GM13977 (cell line): ENCODE measurements around the gene GPR26.

Experiments
- DNase-seq: peaks from one replicate; pipeline ENCODE4 v3.0.0; 2012; ENCODE audit warnings: low spot score
- CTCF ChIP-seq: IDR thresholded peaks from 2 replicates; pipeline ENCODE4 v1.5.1; 2012; ENCODE audit warnings: mild to moderate bottlenecking, control low read depth; ENCODE audit not compliant: insufficient read depth; ENCODE audit errors: extremely low read depth, missing control alignments
- in situ Hi-C: fragments of 300-500 bp; cut with MboI; formaldehyde crosslinking; loops from one replicate; pipeline ENCODE4 v1.12.0; 2022; ENCODE audit warnings: low sequenced_read_pairs, low pct_unique_long_range_greater_than_20kb, mixed read lengths, inconsistent platforms; ENCODE audit not compliant: unreplicated experiment

GPR26 gene

GRCh38 chr10:123687758-123688157, 21.6 kb downstream of the GPR26 start:
- in situ Hi-C loops: no loop called here

GRCh38 chr10:123689880-123690279, 23.7 kb downstream of the GPR26 start:
- TF ChIP-seq CTCF: no peak
- in situ Hi-C loops: no loop called here

More at GRCh38 chr10:123687758-123688157, 21.6 kb downstream of the GPR26 start:
- TF ChIP-seq CTCF: no peak
- no peak for DNase-seq

GRCh38 chr10:123703195-123703790, 37.1 kb downstream of the GPR26 start:
- no peak for DNase-seq
- no peak for TF ChIP-seq CTCF
- in situ Hi-C loops: no loop called here

More at GRCh38 chr10:123689880-123690279, 23.7 kb downstream of the GPR26 start:
- no peak for DNase-seq

GRCh38 chr10:123704076-123704475, 37.9 kb downstream of the GPR26 start:
- in situ Hi-C loops: no loop called here
- no peak for DNase-seq
- no peak for TF ChIP-seq CTCF

GRCh38 chr10:123704812-123705211, 38.7 kb downstream of the GPR26 start:
- TF ChIP-seq CTCF: no peak
- in situ Hi-C loops: no loop called here
- no peak for DNase-seq

- in situ Hi-C loops: no loop called here
- no peak for DNase-seq
Observed at GRCh38 chr10:123706236-123706635, 40.1 kb downstream of the GPR26 start.

More at GRCh38 chr10:123706236-123706635, 40.1 kb downstream of the GPR26 start:
- no peak for TF ChIP-seq CTCF
